ENCODE measurements around the gene SLC9A9. TPM values are rescaled to one million over a fixed set of nuclear protein-coding genes. Genes with fewer than 3 reads are reported as not detected.

Gene SLC9A9
- total RNA-seq, 1 donor from 2014 or later: 7.1 TPM

DNA sequence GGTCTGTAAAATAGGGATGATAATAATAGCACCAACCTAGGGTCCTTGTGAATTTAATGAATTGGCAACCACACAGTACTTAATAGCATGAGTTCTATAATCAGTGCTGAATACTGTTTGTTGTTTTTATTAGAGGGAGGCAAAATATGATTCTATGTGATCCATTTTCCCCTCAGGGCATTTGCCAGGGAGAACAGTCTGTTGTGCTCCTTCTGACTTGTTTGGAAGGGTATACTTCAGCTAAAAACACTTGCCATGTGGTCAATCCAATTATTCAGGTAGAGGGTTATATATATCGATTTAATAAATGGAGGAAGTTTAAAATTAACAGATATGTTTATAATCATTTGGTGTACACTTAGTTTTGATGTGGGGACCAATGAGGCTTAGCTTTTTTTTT, 423.4 kb downstream of the SLC9A9 start:
- no peak for DNase-seq (ENCODE audit: low read depth in 2 of 2)

DNA sequence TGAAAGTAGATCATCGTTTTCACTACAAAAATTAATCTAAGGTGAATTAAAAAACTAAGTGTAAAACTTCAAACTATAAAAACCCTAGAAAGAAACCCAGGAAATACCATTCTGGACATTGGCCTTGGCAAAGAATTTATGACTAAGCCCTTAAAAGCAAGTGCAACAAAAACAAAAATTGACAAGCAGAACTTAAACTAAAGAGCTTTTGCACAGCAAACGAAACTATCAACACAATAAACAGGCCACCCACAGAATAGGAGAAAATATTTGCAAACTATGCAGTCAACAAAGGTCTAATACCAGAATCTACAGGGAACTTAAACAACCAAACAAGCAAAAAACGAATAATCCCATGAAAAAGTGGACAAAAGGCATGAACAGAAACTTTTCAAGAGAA, 426.7 kb downstream of the SLC9A9 start:
- no peak for DNase-seq (ENCODE audit: low read depth in 2 of 2)

DNA sequence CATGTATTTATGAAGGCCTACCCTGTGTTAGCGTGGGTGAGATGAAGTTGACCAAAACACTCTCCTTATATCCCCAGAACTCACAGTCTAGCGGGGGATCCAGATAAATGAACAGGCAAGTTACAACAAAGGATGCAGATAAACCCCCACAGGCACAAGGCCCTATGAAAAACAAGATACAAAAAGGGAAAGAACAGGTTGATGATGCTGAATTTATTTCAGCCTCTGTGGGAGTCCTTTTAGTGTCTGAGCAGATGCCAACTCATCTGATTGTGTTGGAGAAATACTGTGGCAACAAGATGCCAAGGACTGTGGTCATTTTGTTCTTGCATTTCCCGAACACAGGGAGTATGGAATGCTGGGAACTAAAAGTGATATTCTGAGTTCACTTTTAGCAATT, 428.7 kb downstream of the SLC9A9 start:
- no peak for DNase-seq (ENCODE audit: low read depth in 2 of 2)

DNA sequence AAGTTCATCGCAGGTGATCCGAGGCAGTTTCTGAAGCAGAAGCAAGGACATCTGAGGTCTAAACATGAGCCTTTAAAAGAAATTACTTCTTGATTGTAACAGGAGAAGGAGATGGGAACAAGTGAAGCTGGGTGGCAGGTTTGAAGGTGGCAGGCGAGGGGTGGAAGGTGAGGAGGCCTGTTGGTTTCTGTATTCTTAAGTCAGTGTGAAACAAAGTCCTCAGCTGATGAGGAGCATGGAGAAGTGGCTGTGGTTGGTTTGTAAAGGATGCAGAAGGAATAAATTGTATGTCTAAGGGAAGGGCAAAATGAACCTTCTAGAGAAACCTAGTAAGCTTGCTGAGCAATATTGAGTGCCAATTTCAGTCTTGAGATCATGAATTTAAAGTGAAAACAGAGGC, 429.9 kb downstream of the SLC9A9 start:
- DNase-seq (ENCODE audit: low read depth in 2 of 2): no peak

DNA sequence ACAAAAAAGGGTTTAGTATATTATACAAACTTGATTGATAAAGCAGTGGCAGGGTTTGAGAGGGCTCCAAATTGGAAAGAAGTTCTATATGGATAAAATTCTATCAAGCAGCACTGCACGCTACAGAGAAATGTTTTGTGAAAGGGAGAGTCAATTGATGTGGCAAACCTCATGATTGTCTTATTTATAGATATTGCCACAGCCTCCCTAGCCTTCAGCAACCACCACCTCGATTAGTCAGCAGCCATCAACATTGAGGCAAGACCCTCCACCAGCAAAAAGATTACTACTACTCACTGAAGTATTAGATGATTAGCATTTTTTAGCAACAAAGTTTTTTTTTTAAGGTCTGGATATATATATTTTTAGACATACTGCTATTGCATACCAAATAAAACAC, 432.0 kb downstream of the SLC9A9 start:
- DNase-seq (ENCODE audit: low read depth in 2 of 2): no peak

DNA sequence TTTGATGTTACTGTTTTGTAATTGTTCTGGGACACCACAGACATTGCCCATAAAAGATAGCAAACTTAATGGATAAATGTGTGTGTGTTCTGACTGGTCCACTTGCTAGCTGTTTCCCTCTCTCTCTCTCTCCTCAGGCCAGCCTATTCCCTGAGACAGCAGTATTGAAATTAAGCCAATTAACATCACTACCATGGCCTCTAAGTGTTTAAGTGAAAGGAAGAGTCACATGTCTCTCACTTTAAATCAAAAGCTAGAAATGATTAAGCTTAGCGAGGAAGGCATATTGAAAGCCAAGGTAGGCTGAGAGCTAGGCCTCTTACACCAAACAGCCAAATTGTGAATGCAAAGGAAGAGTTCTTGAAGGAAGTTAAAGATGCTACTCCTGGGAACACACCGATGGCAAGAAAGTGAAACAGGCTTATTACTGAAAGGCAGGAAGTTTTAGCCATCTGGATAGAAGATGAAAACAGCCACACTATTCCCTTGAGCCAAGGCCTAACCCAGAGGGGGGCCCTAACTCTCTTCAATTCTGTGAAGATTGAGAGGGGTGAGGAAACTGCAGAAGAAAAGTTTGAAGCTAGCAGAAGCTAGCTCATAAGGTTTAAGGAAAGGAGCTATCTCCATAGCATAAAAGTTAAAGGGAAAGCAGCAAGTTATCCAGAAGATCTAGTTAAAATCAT, 433.6 kb downstream of the SLC9A9 start:
- DNase-seq (ENCODE audit: low read depth in 2 of 2): no peak

DNA sequence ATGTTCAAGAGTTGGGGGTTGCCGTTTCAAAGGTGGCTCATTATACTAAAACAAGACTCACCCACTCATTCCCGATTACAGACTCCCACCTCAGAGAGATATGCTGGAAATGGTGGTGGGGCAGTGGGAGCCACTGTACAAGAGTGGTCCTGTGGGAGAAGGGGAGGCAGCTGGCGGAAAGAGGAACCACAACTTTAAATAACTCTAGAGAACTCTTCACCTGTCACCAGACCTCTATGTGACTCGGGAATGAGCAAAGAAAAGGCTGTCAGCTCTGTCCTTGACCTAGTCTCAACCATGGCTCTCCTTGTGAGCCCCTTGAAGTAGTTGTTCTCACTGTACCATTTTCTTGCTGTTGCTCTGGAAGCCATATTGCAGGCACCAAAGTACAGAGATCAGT, 434.9 kb downstream of the SLC9A9 start:
- no peak for DNase-seq (ENCODE audit: low read depth in 2 of 2)

DNA sequence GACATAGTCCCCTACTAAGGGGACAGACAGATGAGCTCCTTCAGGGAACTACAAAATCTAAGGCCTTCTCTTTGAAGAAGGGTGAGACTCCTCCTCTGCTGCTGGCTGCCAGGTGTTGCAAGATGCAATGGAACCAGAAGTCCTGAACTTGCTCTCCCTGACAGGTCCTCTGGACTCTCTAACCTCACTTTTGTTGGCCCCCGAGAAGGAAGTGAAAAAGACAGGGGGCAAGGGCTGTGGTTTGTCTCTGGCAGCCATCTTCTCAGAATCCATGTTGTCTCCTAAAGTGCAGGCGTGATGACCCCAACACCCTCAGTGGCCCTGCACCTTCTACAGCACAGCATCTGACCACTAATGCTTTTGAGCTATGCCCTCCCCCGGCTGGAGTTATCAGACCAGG, 436.2 kb downstream of the SLC9A9 start:
- no peak for DNase-seq (ENCODE audit: low read depth in 2 of 2)

DNA sequence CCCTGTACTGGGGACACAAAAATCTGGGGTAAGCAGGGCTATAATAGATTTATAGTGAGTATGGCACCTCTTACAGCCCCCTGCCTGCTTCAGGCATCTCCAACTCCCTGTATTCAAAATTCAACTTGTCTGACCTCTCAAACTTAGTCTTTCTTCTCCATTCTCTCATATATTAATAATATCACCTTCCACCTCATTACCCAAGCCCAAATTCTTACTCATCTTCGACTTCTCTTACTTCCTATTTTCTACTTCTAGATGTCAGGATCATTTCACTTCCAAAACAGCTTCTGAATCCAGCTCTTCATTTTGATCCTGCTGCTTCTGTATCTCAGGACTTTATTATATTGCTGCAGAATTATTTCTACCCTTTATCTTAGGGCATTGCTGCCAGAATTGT, 438.0 kb downstream of the SLC9A9 start:
- no peak for DNase-seq (ENCODE audit: low read depth in 2 of 2)

DNA sequence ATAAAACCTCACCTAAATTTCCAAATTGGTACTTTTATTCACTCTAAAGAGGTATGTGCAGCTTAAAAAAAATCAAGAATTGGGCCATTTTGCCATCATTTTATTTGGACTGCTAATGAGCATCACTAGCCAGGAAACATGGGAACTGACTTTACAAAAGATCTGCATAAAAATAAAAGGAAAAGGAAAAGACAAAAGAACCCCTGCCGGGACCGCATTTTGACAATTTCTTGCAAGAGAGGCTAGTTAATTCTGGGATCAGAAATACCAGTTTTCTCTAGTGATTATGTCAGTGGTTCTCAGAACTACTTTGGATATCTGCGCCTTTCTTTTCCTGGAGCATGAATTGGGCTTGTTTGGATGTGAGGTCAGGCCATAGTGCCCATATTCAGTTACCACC, 439.5 kb downstream of the SLC9A9 start:
- DNase-seq (ENCODE audit: low read depth in 2 of 2): no peak

DNA sequence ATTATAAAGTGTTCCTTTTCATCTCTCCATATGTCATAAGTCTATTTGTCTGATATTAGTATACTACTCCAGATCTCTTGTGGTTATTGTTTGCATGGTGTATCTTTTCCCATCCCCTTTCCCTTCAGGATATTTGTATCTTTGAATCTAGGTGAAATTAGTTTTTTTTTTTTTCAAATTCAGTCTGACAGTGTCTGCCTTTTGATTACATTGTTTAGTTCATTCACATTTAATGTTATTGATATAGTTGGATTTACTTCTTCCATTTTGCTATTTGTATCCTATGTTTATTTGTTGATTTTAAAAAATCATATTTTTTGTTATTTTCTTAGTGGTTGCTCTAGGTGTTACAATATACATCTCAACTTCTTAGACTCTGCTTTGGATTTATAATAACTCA, 445.7 kb downstream of the SLC9A9 start:
- DNase-seq (ENCODE audit: low read depth in 2 of 2): no peak

DNA sequence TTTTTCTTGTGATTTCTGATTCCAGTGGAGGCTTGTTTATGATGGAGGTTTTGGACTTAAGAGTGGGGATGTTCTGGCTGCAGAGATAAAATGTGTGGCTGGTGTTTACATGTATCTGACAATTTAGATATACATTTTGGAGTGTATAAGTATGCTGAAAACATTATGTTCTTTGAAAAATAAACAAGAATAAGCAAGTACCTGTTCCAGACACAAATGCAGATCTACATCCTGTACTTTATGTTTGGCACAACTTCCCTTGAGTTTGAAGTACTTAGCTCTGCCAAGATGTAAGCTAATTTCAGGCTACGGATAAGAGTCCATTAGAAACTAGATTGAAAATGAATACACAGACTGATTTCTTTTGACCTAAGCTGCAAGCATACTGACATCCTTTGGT, 451.5 kb downstream of the SLC9A9 start:
- no peak for DNase-seq (ENCODE audit: low read depth in 2 of 2)

DNA sequence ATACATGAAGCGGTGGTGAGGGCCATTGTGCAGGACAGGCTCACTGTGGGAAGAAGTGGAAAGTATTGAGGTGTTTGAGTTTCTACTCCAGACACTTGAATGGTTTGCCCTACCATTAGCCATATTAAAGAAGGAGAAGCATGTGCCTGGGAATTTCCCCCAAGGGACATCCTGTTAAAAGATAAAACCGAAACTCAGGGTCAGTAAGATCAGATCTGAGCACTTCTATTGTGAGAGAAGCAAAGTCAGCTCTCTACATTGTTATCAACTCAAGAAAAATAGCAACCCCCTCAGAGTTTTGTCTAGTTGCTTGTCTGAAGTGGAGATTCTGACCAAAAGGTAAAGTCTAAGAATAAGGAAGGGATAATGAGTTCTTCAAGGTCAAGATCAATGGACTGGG, 458.9 kb downstream of the SLC9A9 start:
- DNase-seq (ENCODE audit: low read depth in 2 of 2): no peak

DNA sequence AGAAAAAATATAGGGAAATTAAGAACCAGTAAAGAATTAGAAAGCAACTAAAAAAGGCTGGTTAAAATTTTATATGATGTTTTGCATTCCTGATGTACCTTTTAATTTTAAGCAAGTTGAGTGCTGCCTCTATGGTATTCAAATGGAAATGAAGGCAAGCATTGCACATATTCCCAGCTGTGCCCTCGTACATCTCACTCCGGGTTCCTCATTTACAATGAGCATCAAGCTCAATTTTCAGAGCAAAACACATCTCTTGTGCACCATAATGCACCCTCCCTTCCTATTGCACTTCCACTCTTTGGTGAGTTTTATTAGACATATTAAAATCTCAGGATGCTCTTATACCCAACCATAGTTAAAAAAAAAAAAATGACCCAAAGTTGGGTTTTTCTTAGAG, 460.8 kb downstream of the SLC9A9 start:
- no peak for DNase-seq (ENCODE audit: low read depth in 2 of 2)

DNA sequence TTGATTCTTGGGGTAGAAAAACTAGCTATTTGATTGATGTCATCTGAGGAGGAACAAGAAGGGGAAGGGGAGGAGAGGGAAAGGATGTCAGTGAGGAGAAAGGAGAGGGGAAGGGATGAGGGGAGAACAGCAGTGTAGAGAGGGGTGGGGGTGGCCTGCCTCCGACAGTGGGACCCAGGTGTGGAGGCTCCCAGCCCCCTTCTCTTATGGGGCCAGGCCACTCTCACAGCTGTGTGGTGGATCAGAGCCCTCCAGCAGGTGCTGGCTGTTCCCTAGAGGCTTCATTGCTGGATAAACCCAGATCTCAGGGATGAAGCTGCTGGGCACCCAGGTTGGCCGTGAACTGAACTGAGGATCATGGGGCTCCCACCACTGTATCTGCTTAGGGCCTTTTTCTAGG, 464.2 kb downstream of the SLC9A9 start:
- DNase-seq (ENCODE audit: low read depth in 2 of 2): no peak

DNA sequence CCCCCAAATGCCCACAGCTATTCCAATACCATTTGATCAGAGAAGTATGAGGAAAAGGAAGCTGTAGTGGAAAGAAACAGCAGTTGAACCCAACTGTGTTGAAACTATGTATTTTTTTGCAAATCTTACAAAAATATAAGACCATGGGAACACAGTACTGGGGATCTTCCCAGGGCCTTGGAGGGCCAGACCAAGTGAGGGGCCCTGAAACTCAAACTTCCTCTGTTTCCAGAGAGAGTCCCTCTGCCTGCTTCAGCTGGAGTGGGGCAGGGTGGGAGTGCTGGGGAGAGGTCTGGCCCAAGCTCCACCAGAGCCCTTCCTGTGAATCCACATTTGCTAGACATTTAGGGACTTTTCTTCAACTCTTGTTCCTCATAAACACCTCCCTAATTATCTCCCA, 464.8 kb downstream of the SLC9A9 start:
- no peak for DNase-seq (ENCODE audit: low read depth in 2 of 2)

DNA sequence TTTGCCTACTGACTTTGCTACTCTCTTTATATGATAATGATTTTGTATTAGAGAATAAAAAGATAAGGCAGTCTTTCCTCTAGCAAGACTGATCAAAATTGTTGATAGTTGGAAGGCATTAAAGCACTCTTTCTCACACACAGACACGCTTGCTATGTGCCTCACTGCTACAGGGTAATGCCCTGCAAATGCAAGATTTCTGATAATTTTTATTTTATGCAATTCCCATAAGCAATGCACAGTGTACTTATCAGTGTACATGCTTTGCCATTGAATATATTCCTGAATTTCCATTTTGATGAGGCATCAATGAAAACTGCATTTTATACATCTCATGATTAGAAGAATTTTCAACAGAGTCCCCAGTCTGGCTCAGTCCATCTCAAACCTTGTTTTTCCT, 465.5 kb downstream of the SLC9A9 start:
- no peak for DNase-seq (ENCODE audit: low read depth in 2 of 2)

DNA sequence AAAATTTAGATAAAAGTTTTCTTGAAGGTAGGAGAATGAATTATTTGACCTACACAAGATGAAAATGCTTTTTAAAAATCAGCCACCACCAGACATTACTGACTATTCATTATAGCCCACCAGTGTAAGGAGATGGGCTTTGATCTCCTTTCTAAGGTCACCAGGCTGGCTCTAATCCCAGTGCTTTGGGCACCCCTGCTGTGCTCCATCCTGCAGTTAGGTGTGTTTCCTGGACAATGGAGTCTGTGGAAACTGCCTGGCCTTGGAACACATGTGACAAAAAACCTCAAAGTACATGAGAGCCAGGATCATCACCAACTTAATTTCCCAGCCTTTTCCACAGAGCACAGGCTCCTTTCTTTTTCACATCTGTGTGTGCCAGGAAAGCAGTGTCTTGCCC, 467.8 kb downstream of the SLC9A9 start:
- DNase-seq (ENCODE audit: low read depth in 2 of 2): no peak

DNA sequence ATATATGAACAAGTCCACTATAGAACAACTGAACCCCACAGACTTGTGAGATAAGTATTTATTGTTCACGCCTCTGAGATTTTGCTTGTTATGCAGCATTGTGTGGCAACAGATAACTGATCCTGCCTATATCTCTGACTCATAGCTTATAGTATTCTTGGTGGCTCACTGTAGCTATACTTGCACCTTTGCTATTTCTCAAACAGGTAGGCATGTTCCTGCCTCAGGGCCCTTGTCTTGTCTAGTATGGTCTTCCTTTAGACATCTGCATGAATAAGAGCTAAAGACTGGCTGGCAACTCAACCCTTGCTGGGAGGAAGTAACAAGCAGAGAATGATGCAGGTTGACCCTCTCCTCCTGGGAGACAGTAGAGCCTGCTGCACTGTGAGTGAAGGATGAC, 472.6 kb downstream of the SLC9A9 start:
- DNase-seq (ENCODE audit: low read depth in 2 of 2): no peak

DNA sequence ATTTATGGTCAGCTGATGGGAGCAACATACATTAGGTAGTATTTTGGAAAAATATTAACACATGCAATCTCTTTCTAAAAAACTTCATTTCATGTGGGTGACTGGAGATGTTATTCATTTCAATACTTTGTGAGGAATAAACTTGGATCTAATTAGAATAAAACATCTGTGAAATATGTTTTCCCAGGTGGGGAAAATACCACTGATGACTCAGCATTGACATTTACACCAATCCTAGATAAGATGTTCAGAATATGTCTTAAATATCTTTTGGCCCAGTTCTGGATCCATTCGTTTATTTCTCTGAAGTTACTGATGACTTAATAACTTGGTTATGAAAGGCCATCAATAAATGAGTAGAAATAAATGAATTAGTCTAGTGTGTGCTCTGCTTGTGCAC, 481.1 kb downstream of the SLC9A9 start:
- DNase-seq (ENCODE audit: low read depth in 2 of 2): no peak

DNA sequence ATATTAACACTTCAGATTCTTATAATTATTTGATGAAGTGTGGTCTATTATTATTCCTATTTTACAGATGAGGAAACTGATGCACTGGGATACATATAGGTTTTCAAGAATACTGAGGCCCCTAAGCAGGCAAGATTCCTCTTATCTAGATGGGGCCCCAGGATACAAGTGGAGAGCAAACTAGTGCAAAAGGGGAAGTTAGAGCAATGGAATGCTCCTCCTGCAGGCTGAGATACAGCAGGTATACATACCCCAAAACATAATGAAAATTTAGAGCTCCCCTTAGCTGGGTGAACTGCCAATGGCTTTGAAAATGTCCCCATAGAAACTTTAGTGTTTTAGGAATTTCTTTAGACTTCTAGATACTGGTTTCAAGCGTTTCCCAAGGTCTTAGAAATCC, 481.6 kb downstream of the SLC9A9 start:
- DNase-seq (ENCODE audit: low read depth in 2 of 2): no peak

DNA sequence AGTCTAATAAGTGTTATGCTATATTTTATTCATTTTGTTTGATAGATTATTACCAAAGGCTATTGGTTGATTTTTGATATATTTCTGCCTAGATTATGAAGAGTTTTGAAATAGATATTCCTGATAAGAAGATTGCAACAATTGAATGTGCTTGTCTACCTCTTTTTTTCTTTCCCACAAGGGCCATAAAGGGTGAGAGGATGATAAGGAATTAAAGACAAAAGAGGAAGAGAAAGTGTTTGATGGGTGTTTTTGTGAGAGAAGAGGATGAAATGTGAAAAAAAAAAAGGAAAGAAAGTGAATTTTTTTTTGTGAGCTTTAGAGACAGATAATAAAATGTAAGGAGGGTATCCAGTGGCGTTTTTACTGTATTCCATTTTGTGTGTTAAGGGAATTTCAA, 484.3 kb downstream of the SLC9A9 start:
- no peak for DNase-seq (ENCODE audit: low read depth in 2 of 2)

DNA sequence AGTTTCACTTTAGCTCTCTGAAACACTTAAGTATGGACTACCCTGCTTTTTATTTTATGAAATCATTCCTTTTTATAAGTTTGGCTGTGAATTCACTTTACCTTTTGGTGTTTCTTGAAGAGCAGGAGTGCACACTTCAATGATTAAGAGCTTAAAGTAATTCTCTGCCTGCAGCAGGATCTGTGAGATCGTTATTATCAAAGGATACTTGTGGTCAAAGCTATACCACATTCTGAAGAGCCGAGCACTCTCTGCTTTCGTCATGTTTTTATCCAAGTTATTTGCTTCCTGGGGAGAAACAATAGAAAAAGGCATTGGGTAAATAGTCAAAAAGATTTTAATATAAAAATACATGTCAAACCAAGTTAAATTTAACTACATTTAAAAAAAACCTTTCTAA, 485.0 kb downstream of the SLC9A9 start:
- no peak for DNase-seq (ENCODE audit: low read depth in 2 of 2)
